GM12878 (cell line): ENCODE measurements around the gene TBRG1. TPM values are rescaled to one million over a fixed set of nuclear protein-coding genes. Genes with fewer than 3 reads are reported as not detected.

ENCODE experiments used
- ATAC-seq: fragments of 200-7000 bp; cut with Tn5 transposase; 3 replicates; pipeline ENCODE4 v1.9.1; 2020; ENCODE audit warnings: mild to moderate bottlenecking, moderate library complexity
- BruUV-seq: library from RNA; stranded (reverse); fragments of 400-500 nt; replicated peaks from 2 replicates; lab custom pipeline; 2021; lab: Mats Ljungman, UMichigan
- CTCF ChIA-PET: fragments of 300-600 bp; sonication (Branson Sonifier 250); formaldehyde crosslinking; extraction: SDS; loops from one replicate; lab custom pipeline; 2021; ENCODE audit warnings: inconsistent platforms; lab: Yijun Ruan, JAX
- POLR2A ChIA-PET: fragments of 350-600 bp; formaldehyde crosslinking; extraction: SDS; loops from one replicate; lab custom pipeline; 2021; ENCODE audit warnings: inconsistent platforms; lab: Charles Lee
- RAD21 ChIA-PET: fragments of 300-600 bp; sonication (Branson Sonifier 250); formaldehyde crosslinking; loops from one replicate; lab custom pipeline; 2023; ENCODE audit warnings: antibody characterized with exemption; ENCODE audit not compliant: unreplicated experiment; lab: Charles Lee
- SMC1A ChIA-PET: fragments of 300-600 bp; sonication (Branson Sonifier 250); formaldehyde crosslinking; loops from one replicate; lab custom pipeline; 2023; ENCODE audit not compliant: unreplicated experiment, uncharacterized antibody; lab: Charles Lee
- DNase-seq: peaks from one replicate; pipeline ENCODE4 v3.0.0-alpha.2; 2011; ENCODE audit warnings: low read depth, low spot score
- FAIRE-seq: peaks from 3 replicates; lab custom pipeline; 2011; peaks lifted over from hg19 to GRCh38; lab: Jason Lieb, UNC
- H2AFZ ChIP-seq: 2 replicates; pipeline ENCODE4 v1.6.0; 2011; ENCODE audit warnings: low read depth, low read length, control low read depth; ENCODE audit not compliant: control insufficient read depth
- H3K27ac ChIP-seq: 2 replicates; pipeline ENCODE4 v1.5.1; 2011; ENCODE audit warnings: control low read depth; ENCODE audit not compliant: control insufficient read depth, insufficient read depth
- H3K27me3 ChIP-seq, 2 experiments: replicated peaks in 1 of 2; 2 replicates each; pipeline versions ENCODE4 v1.6.0 to v1.6.1; 2011; ENCODE audit warnings: low read length in 1 of 2; ENCODE audit not compliant: control insufficient read depth in 2 of 2, insufficient read depth in 2 of 2
- H3K36me3 ChIP-seq, 2 experiments: 2 replicates each; pipeline ENCODE4 v1.5.1; 2011; ENCODE audit warnings: low read length in 1 of 2; ENCODE audit not compliant: control insufficient read depth in 2 of 2, insufficient read depth in 2 of 2
- H3K4me1 ChIP-seq: 2 replicates; pipeline ENCODE4 v1.6.1; 2011; ENCODE audit warnings: mild to moderate bottlenecking, low read length, moderate library complexity, mixed read lengths; ENCODE audit not compliant: control insufficient read depth, insufficient read depth
- H3K4me2 ChIP-seq: 2 replicates; pipeline ENCODE4 v1.6.0; 2011; ENCODE audit warnings: control low read depth; ENCODE audit not compliant: control insufficient read depth, insufficient read depth
- H3K4me3 ChIP-seq: fragments of 200-600 bp; sonication (generic); 2 replicates; pipeline ENCODE4 v1.5.1; 2016
- H3K79me2 ChIP-seq: 2 replicates; pipeline ENCODE4 v1.6.0; 2011; ENCODE audit warnings: low read length; ENCODE audit not compliant: control insufficient read depth, insufficient read depth
- H3K9ac ChIP-seq: 2 replicates; pipeline ENCODE4 v1.8.0; 2011; ENCODE audit warnings: low read length, control low read depth, mixed read lengths; ENCODE audit not compliant: control insufficient read depth, insufficient read depth
- H3K9me3 ChIP-seq: replicated peaks from 3 replicates; pipeline ENCODE4 v1.5.1; 2011; ENCODE audit warnings: mild to moderate bottlenecking, low read length; ENCODE audit not compliant: control insufficient read depth, insufficient read depth
- H4K20me1 ChIP-seq: 2 replicates; pipeline ENCODE4 v1.6.0; 2011; ENCODE audit not compliant: control insufficient read depth, insufficient read depth
- BCL3 ChIP-seq: IDR thresholded peaks from 2 replicates; pipeline ENCODE4 v1.6.1; 2011; ENCODE audit warnings: borderline replicate concordance, low read depth, mild to moderate bottlenecking, moderate library complexity, low read length; ENCODE audit not compliant: insufficient read depth, poor library complexity, severe bottlenecking
- BHLHE40 ChIP-seq, 2 experiments: fragments of 450-650 bp in 1 of 2; IDR thresholded peaks; 2 replicates each; pipeline ENCODE4 v1.6.1; 2011 to 2017; ENCODE audit warnings: low read depth in 2 of 2, borderline replicate concordance in 1 of 2, improper control_type of control experiment in 1 of 2, low read length in 1 of 2, mild to moderate bottlenecking in 1 of 2
- CBFB ChIP-seq: IDR thresholded peaks from 2 replicates; pipeline ENCODE4 v1.6.1; 2016; ENCODE audit warnings: antibody characterized with exemption, low read depth
- CHD2 ChIP-seq: IDR thresholded peaks from 2 replicates; pipeline ENCODE4 v1.6.1; 2011; ENCODE audit warnings: low read depth, low read length, improper control_type of control experiment, borderline replicate concordance
- EED ChIP-seq: sonication (generic); IDR thresholded peaks from 2 replicates; pipeline ENCODE4 v1.6.1; 2016; ENCODE audit warnings: antibody characterized with exemption, low read depth
- FOXK2 ChIP-seq: fragments of 450-650 bp; IDR thresholded peaks from 2 replicates; pipeline ENCODE4 v1.6.1; 2017; ENCODE audit warnings: mild to moderate bottlenecking, moderate library complexity
- HDAC6 ChIP-seq: fragments of 200-600 bp; sonication (generic); IDR thresholded peaks from one replicate; pipeline ENCODE4 v1.8.0; 2017; ENCODE audit warnings: antibody characterized with exemption; ENCODE audit not compliant: unreplicated experiment
- KLF5 ChIP-seq: fragments of 450-650 bp; IDR thresholded peaks from 2 replicates; pipeline ENCODE4 v1.6.1; 2014; ENCODE audit warnings: mild to moderate bottlenecking; ENCODE audit not compliant: partially characterized antibody
- MEF2B ChIP-seq: fragments of 450-650 bp; IDR thresholded peaks from 2 replicates; pipeline ENCODE4 v1.6.1; 2018; ENCODE audit warnings: mild to moderate bottlenecking, moderate library complexity; ENCODE audit not compliant: partially characterized antibody, poor library complexity, severe bottlenecking
- MTA2 ChIP-seq: fragments of 450-650 bp; IDR thresholded peaks from 2 replicates; pipeline ENCODE4 v1.6.1; 2016; ENCODE audit warnings: low read depth, mild to moderate bottlenecking, moderate library complexity
- PAX8 ChIP-seq: fragments of 450-650 bp; IDR thresholded peaks from 2 replicates; pipeline ENCODE4 v1.6.1; 2017; ENCODE audit warnings: mild to moderate bottlenecking, moderate library complexity
- RCOR1 ChIP-seq: conservative IDR thresholded peaks from 2 replicates; pipeline ENCODE4 v1.6.1; 2012; ENCODE audit warnings: low read depth, low read length, improper control_type of control experiment
- ZNF274 ChIP-seq: IDR thresholded peaks from one replicate; pipeline ENCODE4 v1.8.0; 2011; ENCODE audit not compliant: insufficient read length, insufficient read depth
- ZNF384 ChIP-seq: IDR thresholded peaks from 2 replicates; pipeline ENCODE4 v1.6.1; 2012; ENCODE audit warnings: low read depth, mild to moderate bottlenecking, low read length, improper control_type of control experiment, borderline replicate concordance
- ZNF622 ChIP-seq: fragments of 450-650 bp; IDR thresholded peaks from 2 replicates; pipeline ENCODE4 v1.6.1; 2017; ENCODE audit warnings: mild to moderate bottlenecking, inconsistent platforms
- WGBS: methylation state at CpG from one replicate; pipeline ENCODE4 v1.1.6; 2016; ENCODE audit warnings: low lambda C conversion rate; ENCODE audit not compliant: insufficient replicate concordance, insufficient coverage; ENCODE audit errors: missing lambda C conversion rate; 5-methylcytosine and 5-hydroxymethylcytosine counted together
- in situ Hi-C: fragments of 300-500 bp; cut with MboI; formaldehyde crosslinking; loops from 9 replicates; pipeline ENCODE4 v1.14.3; 2018; ENCODE audit warnings: mixed read lengths
- intact Hi-C: fragments of 100-400 bp; cut with micrococcal nuclease; formaldehyde crosslinking; loops from one replicate; pipeline ENCODE4 v1.14.2; 2022; ENCODE audit not compliant: unreplicated experiment
- polyA plus RNA-seq, 11 experiments: library from polyadenylated mRNA; depleted of rRNA in 4 of 11; unstranded in 6 of 11; stranded (reverse) in 5 of 11; fragments of >200 nt; fragmentation: Nextera tagmentation in 4 of 11; fragmentation: Illumina TruSeq in 1 of 11; extraction: Ambion mirVana in 4 of 11; extraction: Trizol in 1 of 11; gene quantifications; 1 replicate in 1 of 11; 2 replicates in 10 of 11; pipeline versions ENCODE4 v1.2.1 to v1.2.3, GENCODE V29; 2011 to 2016; ENCODE audit warnings: inconsistent platforms in 2 of 11, missing spikeins in 2 of 11, low read depth in 1 of 11
- total RNA-seq, 4 experiments: library from RNA; depleted of rRNA in 3 of 4; stranded (reverse); fragments of >200 nt in 3 of 4; fragmentation: Illumina TruSeq in 1 of 4; extraction: Trizol in 1 of 4; gene quantifications; 2 replicates each; pipeline versions ENCODE4 v1.2.1 to v1.2.3, GENCODE V29; 2013 to 2021

TBRG1 gene
- total and polyA plus RNA-seq, 10 of the 15 experiments (the other 5 are each of a cell fraction or from before 2014, with no cell fraction given): 12.3 to 46.6 (median 26.2) TPM

GRCh38 chr11:124674168-124674517 is 51.5 kb downstream of the TBRG1 start:
- Histone ChIP-seq H3K27me3 (no peaks in the 10 kb centered on the region), H3K4me3 (peak overlapping the region; percentile 66), H4K20me1 (no peaks in the 10 kb centered on the region), H3K9ac (no peak overlapping the region), H3K4me1 (peaks cover 7% of the 10 kb centered on the region), H3K36me3 (no peaks in the 10 kb centered on the region), H2AFZ (peak overlapping the region; percentile 53), H3K79me2 (no peaks in the 10 kb centered on the region), H3K4me2 (peak overlapping the region; percentile 69), H3K27ac (no peak overlapping the region), H3K9me3 (no peaks in the 10 kb centered on the region)
- RAD21 ChIA-PET: interaction anchor here (0.6 to 1.8 kb wide), 12 partner anchors 29 to 344 kb away, joined by 3 to 11 read pairs (median 4); partner anchors contain the start of genes CCDC15 and MSANTD2
- DNase-seq: no peak
- TF ChIP-seq RCOR1 (no peak), CHD2 (0 out of 2 replicates have a peak, but pooled peaks have one; percentile 15), HDAC6 (no peak)
- no peak for ATAC-seq
- 52% methylated on average over 18 of the region's 18 CpGs for WGBS
- intact Hi-C loops (loop anchor here (2.0 kb wide), 1 partner anchor 43 kb away; no protein-coding TSS in a partner anchor), in situ Hi-C loops (loop anchor here (5.0 kb wide), 2 partner anchors 88 to 163 kb away; partner anchors contain the start of gene ESAM)
- POLR2A ChIA-PET: interaction anchor here (0.6 to 1.4 kb wide), 8 partner anchors 17 to 1168 kb away, joined by 3 to 8 read pairs (median 4); no protein-coding TSS in a partner anchor
- BruUV-seq: no TSS peak
- CTCF ChIA-PET: interaction anchor here (0.9 to 7.1 kb wide), 6 partner anchors 51 to 468 kb away, joined by 3 to 190 read pairs (median 3); partner anchors contain the start of genes ESAM, NRGN and TMEM218
- SMC1A ChIA-PET: interaction anchor here (1.4 to 6.5 kb wide), 4 partner anchors 50 to 119 kb away, joined by 4 to 93 read pairs (median 10); partner anchors contain the start of gene ESAM
- FAIRE-seq: no peak

- no peak for ATAC-seq
- in situ Hi-C loops: loop anchor here (5.0 kb wide), 2 partner anchors 88 to 163 kb away; partner anchors contain the start of gene ESAM
- Histone ChIP-seq H2AFZ (no peak overlapping the region; the same call in 1 of the 2 replicates), H3K79me2 (no peaks in the 10 kb centered on the region), H3K4me2 (peak overlapping the region; percentile 69; the same call in 1 of the 2 replicates), H3K9me3 (no peaks in the 10 kb centered on the region), H4K20me1 (no peaks in the 10 kb centered on the region), H3K27ac (no peak overlapping the region), H3K27me3 (no peaks in the 10 kb centered on the region), H3K4me3 (peak overlapping the region; percentile 66), H3K4me1 (peaks cover 7% of the 10 kb centered on the region), H3K9ac (no peak overlapping the region), H3K36me3 (no peaks in the 10 kb centered on the region)
- ChIA-PET SMC1A (interaction anchor here (2.8 to 6.5 kb wide), 2 partner anchors 50 to 87 kb away, joined by 12 to 93 read pairs; partner anchors contain the start of gene ESAM), POLR2A (interaction anchor here (0.8 kb wide), 1 partner anchor 86 kb away, joined by 8 read pairs; no protein-coding TSS in a partner anchor), CTCF (interaction anchor here (6.4 to 7.1 kb wide), 2 partner anchors 69 to 91 kb away, joined by 109 to 190 read pairs; partner anchors contain the start of genes ESAM and NRGN), RAD21 (interaction anchor here (1.8 kb wide), 1 partner anchor 162 kb away, joined by 4 read pairs; no protein-coding TSS in a partner anchor)
- 94% methylated on average over 5 of the region's 5 CpGs for WGBS
- no TSS peak for BruUV-seq
- DNase-seq: no peak
- intact Hi-C loops: loop anchor here (2.0 kb wide), 1 partner anchor 42 kb away; no protein-coding TSS in a partner anchor
- no peak for FAIRE-seq
- TF ChIP-seq MTA2 (no peak), BCL3 (no peak), BHLHE40 (IDR thresholded peaks at IDR 0.05; ENCODE audit: borderline replicate concordance in 1 of 2, low read depth in 2 of 2, low read length in 1 of 2) (no peak), ZNF384 (no peak), EED (no peak), ZNF274 (no peak), FOXK2 (no peak), ZNF622 (no peak), MEF2B (no peak), KLF5 (no peak), PAX8 (no peak), CBFB (no peak)
These were observed 51.9 kb downstream of the TBRG1 start for GRCh38 chr11:124674571-124674970.
